Osteocyte (in vitro differentiated cells): ENCODE data around the gene CCDC124. TPM values are rescaled to one million over a fixed set of nuclear protein-coding genes. Genes with fewer than 3 reads are reported as not detected.

Source experiments
- DNase-seq: peaks from one replicate; pipeline ENCODE4 v3.0.0; 2021; ENCODE audit warnings: mixed read lengths; ENCODE audit not compliant: unreplicated experiment; ENCODE audit errors: extremely low spot score
- H3K27ac Mint-ChIP-seq: one replicate; pipeline ENCODE4 v1.8.0; 2021; ENCODE audit warnings: mild to moderate bottlenecking, mixed read lengths; ENCODE audit not compliant: unreplicated experiment
- H3K27me3 Mint-ChIP-seq: one replicate; pipeline ENCODE4 v1.8.0; 2021; ENCODE audit warnings: mixed read lengths; ENCODE audit not compliant: unreplicated experiment
- H3K36me3 Mint-ChIP-seq: one replicate; pipeline ENCODE4 v1.8.0; 2021; ENCODE audit warnings: mixed read lengths; ENCODE audit not compliant: unreplicated experiment
- H3K4me1 Mint-ChIP-seq: one replicate; pipeline ENCODE4 v1.8.0; 2021; ENCODE audit warnings: mixed read lengths; ENCODE audit not compliant: unreplicated experiment
- H3K4me3 Mint-ChIP-seq: one replicate; pipeline ENCODE4 v1.8.0; 2021; ENCODE audit warnings: mild to moderate bottlenecking, moderate library complexity, mixed read lengths; ENCODE audit not compliant: unreplicated experiment
- H3K9me3 Mint-ChIP-seq: one replicate; pipeline ENCODE4 v1.8.0; 2021; ENCODE audit warnings: mixed read lengths; ENCODE audit not compliant: unreplicated experiment
- CTCF ChIP-seq: fragments of 200-600 bp; sonication (generic); IDR thresholded peaks from 2 replicates; pipeline ENCODE4 v1.5.0; 2021; ENCODE audit warnings: antibody characterized with exemption, mild to moderate bottlenecking, moderate library complexity
- total RNA-seq: library from RNA; stranded (reverse); gene quantifications from 2 replicates; pipeline ENCODE4 v1.2.1, GENCODE V29; 2021

CCDC124 gene
- total RNA-seq, 1 donor from 2014 or later: 81.9 TPM

- no peak for DNase-seq
- Mint-ChIP-seq H3K4me3 (no peak overlapping the region), H3K9me3 (no peaks in the 10 kb centered on the region), H3K4me1 (no peaks in the 10 kb centered on the region), H3K27me3 (peaks cover 11% of the 10 kb centered on the region), H3K27ac (no peak overlapping the region), H3K36me3 (no peaks in the 10 kb centered on the region)
- no peak for TF ChIP-seq CTCF
Observed at GRCh38 chr19:17926044-17926443, 6.8 kb upstream of the CCDC124 start.

DNA sequence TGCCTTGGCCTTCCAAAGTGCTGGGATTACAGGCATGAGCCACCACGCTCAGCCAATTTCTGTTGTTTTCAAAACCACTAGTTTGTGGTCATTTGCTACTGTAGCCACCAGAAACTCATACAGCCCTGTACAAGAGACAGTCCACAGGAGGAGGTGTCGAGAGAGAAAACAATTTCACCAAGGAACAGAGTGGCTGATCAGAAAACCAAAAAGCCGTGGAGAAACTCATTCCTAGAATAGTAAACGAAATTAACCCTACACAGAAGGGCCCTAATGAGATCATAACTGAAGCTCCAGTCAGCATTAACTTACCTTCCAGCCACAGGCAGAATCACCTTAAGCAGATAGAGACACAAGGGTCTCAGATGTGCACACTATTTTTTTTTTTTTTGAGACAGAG is 3.8 kb upstream of the CCDC124 start:
- Mint-ChIP-seq H3K4me3 (no peak overlapping the region), H3K27ac (no peak overlapping the region), H3K4me1 (peaks cover 17% of the 10 kb centered on the region), H3K9me3 (no peaks in the 10 kb centered on the region), H3K27me3 (peaks cover 7% of the 10 kb centered on the region), H3K36me3 (no peaks in the 10 kb centered on the region)
- DNase-seq: no peak
- no peak for TF ChIP-seq CTCF

GRCh38 chr19:17931532-17932191 is 1.2 kb upstream of the CCDC124 start:
- no peaks in the 10 kb centered on the region for H3K36me3 Mint-ChIP-seq
- DNase-seq: no peak
- H3K9me3 Mint-ChIP-seq: no peaks in the 10 kb centered on the region
- peak overlapping the region; percentile 50 for H3K4me3 Mint-ChIP-seq
- no peak overlapping the region for H3K27ac Mint-ChIP-seq
- peaks cover 6% of the 10 kb centered on the region for H3K27me3 Mint-ChIP-seq
- no peak for TF ChIP-seq CTCF
- H3K4me1 Mint-ChIP-seq: peaks cover 19% of the 10 kb centered on the region

DNA sequence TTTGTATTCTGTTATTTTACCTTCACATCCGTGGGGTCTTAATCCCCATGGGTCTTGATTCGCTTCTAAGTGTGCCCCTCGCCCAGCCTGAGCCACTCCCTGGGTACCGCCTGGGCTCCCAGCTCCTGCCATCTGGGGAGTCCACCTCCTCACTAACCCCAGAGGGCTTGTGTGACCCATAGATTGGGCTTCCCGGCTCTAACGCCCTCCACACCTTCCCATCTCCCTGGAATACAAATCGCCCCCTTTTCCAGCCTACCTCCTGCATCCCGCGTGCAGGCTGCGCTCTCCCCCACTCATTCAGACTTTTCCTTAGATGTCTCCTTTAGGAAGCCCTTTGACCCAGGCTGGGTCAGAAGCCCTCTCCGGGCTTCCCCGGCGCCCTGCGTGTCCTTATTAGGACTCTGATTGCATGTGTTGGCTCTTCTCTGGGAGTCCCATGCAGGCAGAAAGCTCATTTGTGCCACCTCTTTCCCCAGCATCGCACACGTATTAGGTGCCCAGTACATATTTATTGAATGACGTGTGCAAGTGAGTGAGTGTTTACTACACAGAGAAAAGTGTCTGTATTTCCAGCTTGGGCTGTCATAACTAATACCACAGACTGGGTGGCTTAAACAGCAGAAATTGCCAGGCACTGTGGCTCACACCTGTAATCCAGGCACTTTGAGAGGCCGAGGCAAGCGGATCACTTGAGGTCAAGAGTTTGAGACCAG is 757 bp downstream of the CCDC124 start:
- H3K27me3 Mint-ChIP-seq: peaks cover 3% of the 10 kb centered on the region
- no peaks in the 10 kb centered on the region for H3K36me3 Mint-ChIP-seq
- H3K4me1 Mint-ChIP-seq: peaks cover 19% of the 10 kb centered on the region
- TF ChIP-seq CTCF: no peak
- H3K9me3 Mint-ChIP-seq: no peaks in the 10 kb centered on the region
- no peak for DNase-seq
- peak overlapping the region; percentile 98 for H3K27ac Mint-ChIP-seq
- peak overlapping the region; percentile 90 for H3K4me3 Mint-ChIP-seq

- H3K9me3 Mint-ChIP-seq: no peaks in the 10 kb centered on the region
- H3K36me3 Mint-ChIP-seq: no peaks in the 10 kb centered on the region
- H3K27ac Mint-ChIP-seq: no peak overlapping the region
- TF ChIP-seq CTCF: no peak
- no peaks in the 10 kb centered on the region for H3K27me3 Mint-ChIP-seq
- peak; percentile 83 for DNase-seq
- H3K4me1 Mint-ChIP-seq: peaks cover 19% of the 10 kb centered on the region
- H3K4me3 Mint-ChIP-seq: no peak overlapping the region
Observed at GRCh38 chr19:17936379-17936778, 3.6 kb downstream of the CCDC124 start.
